Mesendoderm (in vitro differentiated cells): ENCODE data around the gene ANKRD53.
A peak's percentile ranks its signal among the peaks of the same experiment; 100 is the strongest.

Experiments used
- DNase-seq: peaks from one replicate; pipeline ENCODE4 v3.0.0; 2013
- H2AK5ac ChIP-seq: 2 replicates; pipeline ENCODE4 v1.6.1; 2013; ENCODE audit warnings: low read length, inconsistent platforms
- H2BK120ac ChIP-seq: 2 replicates; pipeline ENCODE4 v1.6.1; 2013; ENCODE audit warnings: low read depth, mild to moderate bottlenecking, low read length, moderate library complexity, mixed read lengths
- H2BK15ac ChIP-seq: replicated peaks from 2 replicates; pipeline ENCODE4 v1.6.1; 2013; ENCODE audit warnings: low read depth, mild to moderate bottlenecking, moderate library complexity
- H2BK5ac ChIP-seq: 2 replicates; pipeline ENCODE4 v1.6.1; 2013; ENCODE audit warnings: low read length, inconsistent platforms
- H3K18ac ChIP-seq: 2 replicates; pipeline ENCODE4 v1.6.1; 2013; ENCODE audit warnings: mild to moderate bottlenecking, low read length, mixed read lengths
- H3K23ac ChIP-seq: one replicate; pipeline ENCODE4 v1.6.1; 2013; ENCODE audit warnings: low read length
- H3K27ac ChIP-seq: 2 replicates; pipeline ENCODE4 v1.5.1; 2013; ENCODE audit warnings: low read depth, mild to moderate bottlenecking, inconsistent platforms, low read length, moderate library complexity
- H3K27me3 ChIP-seq: 2 replicates; pipeline ENCODE4 v1.6.1; 2013; ENCODE audit warnings: low read length, control low read depth, mild to moderate bottlenecking, inconsistent platforms; ENCODE audit not compliant: insufficient read depth, poor library complexity
- H3K36me3 ChIP-seq: 2 replicates; pipeline ENCODE4 v1.6.1; 2013; ENCODE audit warnings: low read length, inconsistent platforms; ENCODE audit not compliant: control insufficient read depth, insufficient read depth
- H3K4ac ChIP-seq: one replicate; pipeline ENCODE4 v1.6.1; 2013; ENCODE audit warnings: low read depth, mild to moderate bottlenecking, low read length, moderate library complexity
- H3K4me1 ChIP-seq: 2 replicates; pipeline ENCODE4 v1.6.1; 2013; ENCODE audit warnings: low read depth, low read length, inconsistent platforms; ENCODE audit not compliant: control insufficient read depth
- H3K4me2 ChIP-seq: 2 replicates; pipeline ENCODE4 v1.6.1; 2013; ENCODE audit warnings: low read length
- H3K4me3 ChIP-seq: 2 replicates; pipeline ENCODE4 v1.5.1; 2013; ENCODE audit warnings: mild to moderate bottlenecking, low read length
- H3K56ac ChIP-seq: one replicate; pipeline ENCODE4 v1.6.1; 2013; ENCODE audit warnings: low read length
- H3K79me1 ChIP-seq: 2 replicates; pipeline ENCODE4 v1.6.1; 2013; ENCODE audit warnings: low read length, inconsistent platforms
- H3K79me2 ChIP-seq: 2 replicates; pipeline ENCODE4 v1.6.1; 2013; ENCODE audit warnings: mild to moderate bottlenecking, low read length; ENCODE audit not compliant: control insufficient read depth, insufficient read depth
- H3K9ac ChIP-seq: 2 replicates; pipeline ENCODE4 v1.6.1; 2013; ENCODE audit warnings: low read length, inconsistent platforms
- H4K5ac ChIP-seq: one replicate; pipeline ENCODE4 v1.6.1; 2013; ENCODE audit warnings: low read length
- H4K8ac ChIP-seq: one replicate; pipeline ENCODE4 v1.6.1; 2013; ENCODE audit warnings: low read depth, mild to moderate bottlenecking, control low read depth, low read length, moderate library complexity
- WGBS: extraction: QIAGEN DNeasy Blood & Tissue Kit; methylation state at CpG from one replicate; pipeline ENCODE4 v1.1.7; 2013; ENCODE audit warnings: low lambda C conversion rate, missing lambda C conversion rate; ENCODE audit not compliant: insufficient coverage; ENCODE audit errors: extremely low coverage; 5-methylcytosine and 5-hydroxymethylcytosine counted together

Gene ANKRD53

GRCh38 chr2:70988726-70989648, 10.6 kb downstream of the ANKRD53 start:
- H3K56ac ChIP-seq: no peak overlapping the region
- H2AK5ac ChIP-seq: no peak overlapping the region
- H3K4me1 ChIP-seq: peaks cover 5% of the 10 kb centered on the region
- no CpG with 5 or more reads among the region's 16 CpGs for WGBS
- no peak overlapping the region for H3K4ac ChIP-seq
- DNase-seq: no peak
- no peak overlapping the region for H3K9ac ChIP-seq
- no peaks in the 10 kb centered on the region for H3K27me3 ChIP-seq
- H2BK15ac ChIP-seq: no peak overlapping the region
- no peak overlapping the region for H3K23ac ChIP-seq
- H3K36me3 ChIP-seq: no peaks in the 10 kb centered on the region
- peaks cover 7% of the 10 kb centered on the region for H3K79me2 ChIP-seq
- H3K79me1 ChIP-seq: peaks cover 10% of the 10 kb centered on the region
- no peak overlapping the region for H3K4me2 ChIP-seq
- no peak overlapping the region for H3K18ac ChIP-seq
- H2BK120ac ChIP-seq: no peak overlapping the region
- H4K8ac ChIP-seq: no peak overlapping the region
- H4K5ac ChIP-seq: no peak overlapping the region
- no peak overlapping the region for H3K27ac ChIP-seq
- H2BK5ac ChIP-seq: no peak overlapping the region
- no peak overlapping the region for H3K4me3 ChIP-seq

- Histone ChIP-seq H3K56ac (no peak overlapping the region), H2BK120ac (no peak overlapping the region), H3K79me2 (peaks cover 10% of the 10 kb centered on the region), H4K8ac (no peak overlapping the region), H3K23ac (no peak overlapping the region), H2BK15ac (no peak overlapping the region), H3K36me3 (no peaks in the 10 kb centered on the region), H3K18ac (no peak overlapping the region), H4K5ac (no peak overlapping the region), H2AK5ac (no peak overlapping the region), H3K4ac (no peak overlapping the region), H2BK5ac (no peak overlapping the region), H3K4me3 (no peak overlapping the region), H3K79me1 (peaks cover 12% of the 10 kb centered on the region), H3K4me1 (peaks cover 6% of the 10 kb centered on the region), H3K9ac (no peak overlapping the region), H3K27me3 (no peaks in the 10 kb centered on the region), H3K27ac (no peak overlapping the region), H3K4me2 (no peak overlapping the region)
- DNase-seq: no peak
- WGBS: no CpG with 5 or more reads among the region's 5 CpGs
These were observed 11.8 kb downstream of the ANKRD53 start for GRCh38 chr2:70990216-70990615.

DNA sequence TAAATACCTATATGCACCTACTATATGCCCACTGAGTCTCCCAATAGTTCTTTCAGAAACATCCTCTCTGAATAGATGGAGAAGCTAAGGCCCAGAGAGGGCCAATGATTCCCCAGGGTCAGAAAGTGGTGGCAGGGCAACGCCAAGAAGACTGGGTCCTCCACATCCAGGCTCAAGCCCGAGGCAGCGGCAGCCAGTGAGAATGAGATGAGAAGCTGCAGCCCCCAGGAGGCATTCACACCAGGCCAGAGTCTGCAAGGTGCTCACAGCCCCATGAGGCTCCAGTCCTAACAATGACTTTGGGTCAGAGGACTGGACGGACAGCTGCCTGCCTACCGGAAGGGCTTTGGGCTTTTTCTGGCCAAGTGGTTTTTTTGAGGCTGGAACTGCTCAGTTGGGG, 12.7 kb downstream of the ANKRD53 start:
- Histone ChIP-seq H3K27me3 (no peaks in the 10 kb centered on the region), H3K79me2 (peaks cover 10% of the 10 kb centered on the region), H3K4me3 (no peak overlapping the region), H2BK120ac (no peak overlapping the region), H4K5ac (no peak overlapping the region), H3K4me2 (no peak overlapping the region), H3K56ac (no peak overlapping the region), H3K9ac (no peak overlapping the region), H3K79me1 (peaks cover 12% of the 10 kb centered on the region), H3K18ac (no peak overlapping the region), H2AK5ac (no peak overlapping the region), H3K27ac (no peak overlapping the region), H3K36me3 (no peaks in the 10 kb centered on the region), H2BK15ac (no peak overlapping the region), H2BK5ac (no peak overlapping the region), H3K4ac (no peak overlapping the region), H3K4me1 (peaks cover 6% of the 10 kb centered on the region), H4K8ac (no peak overlapping the region), H3K23ac (no peak overlapping the region)
- no CpG with 5 or more reads among the region's 5 CpGs for WGBS
- DNase-seq: no peak

DNA sequence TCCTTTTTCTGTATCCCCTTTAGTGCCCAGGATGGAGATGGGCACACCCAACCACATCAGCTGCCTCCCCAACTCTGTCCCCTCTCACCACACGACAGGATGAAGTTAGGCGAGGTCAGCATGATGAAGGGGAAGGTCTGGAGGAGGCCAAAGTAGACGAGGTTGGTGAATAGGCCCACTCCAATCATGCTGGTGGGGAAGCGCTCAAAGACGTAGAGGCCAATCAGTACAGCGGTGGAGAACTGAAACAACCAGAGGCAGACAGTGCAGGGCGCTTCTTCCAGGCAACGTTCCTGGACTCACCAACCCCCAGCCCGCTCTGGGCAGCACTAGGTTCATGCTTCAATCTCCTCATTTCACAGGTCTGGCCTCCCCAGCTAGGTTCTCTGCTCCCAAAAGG, 13.3 kb downstream of the ANKRD53 start:
- peaks cover 6% of the 10 kb centered on the region for H3K4me1 ChIP-seq
- H3K56ac ChIP-seq: no peak overlapping the region
- H3K18ac ChIP-seq: no peak overlapping the region
- H3K23ac ChIP-seq: no peak overlapping the region
- H3K4me2 ChIP-seq: no peak overlapping the region
- H3K27ac ChIP-seq: no peak overlapping the region
- no peak overlapping the region for H2BK5ac ChIP-seq
- no peak overlapping the region for H3K9ac ChIP-seq
- no peak overlapping the region for H4K8ac ChIP-seq
- no peak for DNase-seq
- no peaks in the 10 kb centered on the region for H3K36me3 ChIP-seq
- peaks cover 12% of the 10 kb centered on the region for H3K79me1 ChIP-seq
- no peak overlapping the region for H3K4ac ChIP-seq
- H3K79me2 ChIP-seq: peaks cover 10% of the 10 kb centered on the region
- no peak overlapping the region for H2BK120ac ChIP-seq
- H2AK5ac ChIP-seq: no peak overlapping the region
- H3K4me3 ChIP-seq: no peak overlapping the region
- no CpG with 5 or more reads among the region's 9 CpGs for WGBS
- no peak overlapping the region for H2BK15ac ChIP-seq
- no peak overlapping the region for H4K5ac ChIP-seq
- no peaks in the 10 kb centered on the region for H3K27me3 ChIP-seq

DNA sequence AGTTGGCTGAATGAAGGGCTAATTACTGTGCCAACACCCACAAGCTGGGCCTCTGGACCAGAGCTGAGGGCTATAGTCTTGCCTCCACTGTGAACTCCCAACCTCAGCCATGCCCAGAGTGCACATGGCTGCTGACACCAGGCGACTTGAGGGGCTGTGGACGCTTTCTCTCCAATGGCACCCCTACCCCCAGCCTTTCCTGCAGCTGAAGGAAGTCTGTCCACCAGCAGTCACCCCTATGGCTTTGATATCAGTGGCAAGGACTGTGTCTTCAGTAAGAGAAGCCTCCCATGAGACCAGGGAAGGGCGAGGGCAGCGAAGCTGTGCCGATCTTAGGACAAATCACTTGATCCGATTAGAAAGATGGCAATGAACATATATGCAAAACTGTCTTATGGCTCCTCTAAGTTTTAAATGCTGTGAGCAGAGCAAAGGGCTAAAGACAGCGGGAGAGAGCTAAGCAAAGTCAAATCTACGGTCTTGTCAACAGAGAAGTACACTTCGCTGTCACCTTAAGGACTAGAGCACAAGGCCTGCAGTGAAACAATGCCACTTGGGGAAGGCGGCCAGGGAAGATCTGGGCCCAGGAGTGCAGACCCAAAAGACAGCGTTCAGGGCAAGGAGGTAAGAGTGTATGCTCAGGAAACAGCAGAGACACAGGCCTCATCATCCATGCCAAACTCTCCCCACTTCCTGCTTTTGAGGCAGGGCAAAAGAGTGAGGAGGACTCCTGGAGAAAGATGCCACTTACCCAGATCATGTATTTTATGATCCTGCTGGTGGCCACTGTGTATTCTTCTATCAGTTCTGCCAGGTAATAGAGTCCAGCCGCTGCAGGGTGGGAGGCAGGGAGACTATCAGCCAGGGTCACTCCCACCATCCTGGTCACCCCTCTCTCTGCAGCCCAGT, 14.8 kb downstream of the ANKRD53 start:
- Histone ChIP-seq H3K4ac (no peak overlapping the region), H2BK15ac (no peak overlapping the region), H3K9ac (peak overlapping the region; percentile 86), H2BK5ac (no peak overlapping the region), H3K4me3 (no peak overlapping the region), H3K18ac (no peak overlapping the region), H3K4me1 (peaks cover 6% of the 10 kb centered on the region), H3K36me3 (no peaks in the 10 kb centered on the region), H3K79me2 (peaks cover 10% of the 10 kb centered on the region), H4K5ac (no peak overlapping the region), H3K27ac (no peak overlapping the region), H3K23ac (no peak overlapping the region), H3K4me2 (peak overlapping the region; percentile 99), H3K79me1 (peaks cover 12% of the 10 kb centered on the region), H3K56ac (peak overlapping the region; percentile 56), H2AK5ac (no peak overlapping the region), H4K8ac (no peak overlapping the region), H2BK120ac (no peak overlapping the region), H3K27me3 (no peaks in the 10 kb centered on the region)
- WGBS: no CpG with 5 or more reads among the region's 12 CpGs
- no peak for DNase-seq
